H1 (cell line): ENCODE data around the gene DPP4. TPM values are rescaled to one million over a fixed set of nuclear protein-coding genes. Genes with fewer than 3 reads are reported as not detected.

Experiments
- CTCF ChIA-PET: fragments of 300-600 bp; sonication (Branson Sonifier 250); formaldehyde crosslinking; loops from one replicate; lab custom pipeline; 2021; ENCODE audit not compliant: partially characterized antibody; lab: Charles Lee
- POLR2A ChIA-PET: fragments of 300-600 bp; sonication (Branson Sonifier 250); formaldehyde crosslinking; loops from one replicate; lab custom pipeline; 2021; ENCODE audit warnings: inconsistent platforms; ENCODE audit not compliant: partially characterized antibody; lab: Charles Lee
- DNase-seq, 2 experiments: peaks; one replicate each; pipeline versions ENCODE4 v3.0.0 to v3.0.0-alpha.2; 2010 to 2022; ENCODE audit warnings: low spot score in 2 of 2, low read depth in 1 of 2, mixed read lengths in 1 of 2
- FAIRE-seq: peaks from 2 replicates; lab custom pipeline; 2011; peaks lifted over from hg19 to GRCh38; lab: Jason Lieb, UNC
- H2AFZ ChIP-seq: 2 replicates; pipeline ENCODE4 v1.8.1; 2012; ENCODE audit warnings: low read length, inconsistent platforms
- H2AK5ac ChIP-seq: 2 replicates; pipeline ENCODE4 v1.6.1; 2013; ENCODE audit warnings: low read depth, low read length
- H2BK120ac ChIP-seq: replicated peaks from 2 replicates; pipeline ENCODE3; 2013; ENCODE audit warnings: low read depth, low read length, inconsistent platforms
- H2BK12ac ChIP-seq: 2 replicates; pipeline ENCODE4 v1.6.1; 2013; ENCODE audit warnings: low read depth, low read length
- H2BK15ac ChIP-seq: 2 replicates; pipeline ENCODE4 v1.6.1; 2013; ENCODE audit warnings: low read length
- H2BK20ac ChIP-seq: 2 replicates; pipeline ENCODE4 v1.6.1; 2013; ENCODE audit warnings: low read length
- H2BK5ac ChIP-seq: 2 replicates; pipeline ENCODE4 v1.6.1; 2013; ENCODE audit warnings: low read depth, low read length
- H3K14ac ChIP-seq: 2 replicates; pipeline ENCODE4 v1.6.1; 2013; ENCODE audit warnings: inconsistent platforms; ENCODE audit not compliant: insufficient read length
- H3K18ac ChIP-seq: 2 replicates; pipeline ENCODE4 v1.6.1; 2013; ENCODE audit warnings: low read length; ENCODE audit errors: extremely low read depth
- H3K23ac ChIP-seq: 2 replicates; pipeline ENCODE4 v1.6.1; 2013; ENCODE audit warnings: inconsistent platforms; ENCODE audit not compliant: insufficient read length
- H3K23me2 ChIP-seq: 2 replicates; pipeline ENCODE4 v1.6.1; 2013; ENCODE audit warnings: low read depth, low read length
- H3K27ac ChIP-seq: 2 replicates; pipeline ENCODE4 v1.6.1; 2011; ENCODE audit warnings: low read depth, low read length, inconsistent platforms
- H3K27me3 ChIP-seq, 4 experiments: replicated peaks in 1 of 4; 1 replicate in 1 of 4; 2 replicates in 3 of 4; pipeline versions ENCODE4 v1.6.1 to v1.8.1; 2011 to 2013; ENCODE audit warnings: low read length in 3 of 4, mild to moderate bottlenecking in 3 of 4, inconsistent platforms in 2 of 4, mixed read lengths in 2 of 4, moderate library complexity in 1 of 4; ENCODE audit not compliant: control insufficient read depth in 3 of 4, insufficient read depth in 3 of 4; ENCODE audit errors: extremely low read depth in 1 of 4
- H3K36me3 ChIP-seq, 4 experiments: 2 replicates each; pipeline versions ENCODE4 v1.6.1 to v1.8.1; 2011 to 2013; ENCODE audit warnings: mild to moderate bottlenecking in 4 of 4, low read length in 3 of 4, moderate library complexity in 2 of 4, control low read depth in 1 of 4, inconsistent platforms in 1 of 4; ENCODE audit not compliant: insufficient read depth in 4 of 4, control insufficient read depth in 2 of 4
- H3K4ac ChIP-seq: replicated peaks from 2 replicates; pipeline ENCODE3; 2013; ENCODE audit warnings: low read length, low read depth, mixed read lengths, inconsistent platforms; ENCODE audit not compliant: insufficient read length
- H3K4me1 ChIP-seq, 4 experiments: replicated peaks in 1 of 4; 1 replicate in 1 of 4; 2 replicates in 3 of 4; pipeline versions ENCODE4 v1.6.1 to v1.8.1; 2011 to 2013; ENCODE audit warnings: low read length in 3 of 4, inconsistent platforms in 2 of 4, mixed read lengths in 1 of 4; ENCODE audit not compliant: insufficient read depth in 4 of 4, control insufficient read depth in 3 of 4
- H3K4me2 ChIP-seq, 2 experiments: 2 replicates each; pipeline versions ENCODE4 v1.6.1 to v1.8.1; 2011 to 2013; ENCODE audit warnings: low read depth in 2 of 2, low read length in 2 of 2, control low read depth in 1 of 2, inconsistent platforms in 1 of 2, mild to moderate bottlenecking in 1 of 2; ENCODE audit not compliant: insufficient read depth in 1 of 2
- H3K4me3 ChIP-seq, 4 experiments: fragments of 200-600, 300-600 bp in 1 of 4; sonication (generic), shearing (Covaris generic), sonication (Bioruptor Twin) in 1 of 4; 2 replicates each; pipeline versions ENCODE4 v1.5.1 to v1.8.1; 2011 to 2016; ENCODE audit warnings: low read length in 4 of 4, low read depth in 3 of 4, control low read depth in 2 of 4, inconsistent platforms in 2 of 4, mild to moderate bottlenecking in 2 of 4, mixed read lengths in 1 of 4, moderate library complexity in 1 of 4; ENCODE audit not compliant: insufficient read depth in 2 of 4; ENCODE audit errors: extremely low read depth in 1 of 4
- H3K56ac ChIP-seq: replicated peaks from 2 replicates; pipeline ENCODE3; 2013; ENCODE audit warnings: low read depth, mild to moderate bottlenecking, mixed read lengths, low read length, inconsistent platforms; ENCODE audit not compliant: insufficient read length
- H3K79me1 ChIP-seq: 2 replicates; pipeline ENCODE4 v1.6.1; 2013; ENCODE audit warnings: low read depth, low read length, control low read depth
- H3K79me2 ChIP-seq, 2 experiments: 2 replicates each; pipeline versions ENCODE4 v1.6.1 to v1.8.1; 2012 to 2013; ENCODE audit warnings: low read length in 2 of 2, mild to moderate bottlenecking in 2 of 2, inconsistent platforms in 1 of 2; ENCODE audit not compliant: insufficient read depth in 2 of 2, control insufficient read depth in 1 of 2
- H3K9ac ChIP-seq, 4 experiments: replicated peaks in 1 of 4; 1 replicate in 1 of 4; 2 replicates in 3 of 4; pipeline versions ENCODE4 v1.6.1 to v1.8.1; 2011 to 2013; ENCODE audit warnings: low read depth in 3 of 4, low read length in 3 of 4, control low read depth in 2 of 4, mild to moderate bottlenecking in 2 of 4, moderate library complexity in 2 of 4, inconsistent platforms in 1 of 4; ENCODE audit errors: extremely low read depth in 1 of 4
- H3K9me3 ChIP-seq, 2 experiments: 2 replicates each; pipeline versions ENCODE4 v1.6.1 to v1.8.1; 2012 to 2013; ENCODE audit warnings: mild to moderate bottlenecking in 2 of 2, moderate library complexity in 2 of 2, control low read depth in 1 of 2, inconsistent platforms in 1 of 2, low read depth in 1 of 2, low read length in 1 of 2, mixed read lengths in 1 of 2; ENCODE audit not compliant: insufficient read depth in 2 of 2
- H4K20me1 ChIP-seq, 2 experiments: replicated peaks in 1 of 2; 2 replicates each; pipeline versions ENCODE3 to v1.8.1; 2011 to 2013; ENCODE audit warnings: inconsistent platforms in 2 of 2, low read length in 2 of 2, mild to moderate bottlenecking in 1 of 2; ENCODE audit not compliant: insufficient read depth in 2 of 2, control insufficient read depth in 1 of 2
- H4K5ac ChIP-seq: 2 replicates; pipeline ENCODE4 v1.6.1; 2013; ENCODE audit warnings: low read length, low read depth, mixed read lengths, inconsistent platforms; ENCODE audit not compliant: insufficient read length
- H4K8ac ChIP-seq: 2 replicates; pipeline ENCODE4 v1.8.0; 2013; ENCODE audit warnings: mild to moderate bottlenecking, moderate library complexity, low read length, inconsistent platforms; ENCODE audit not compliant: insufficient read depth; ENCODE audit errors: extremely low read depth
- H4K91ac ChIP-seq: replicated peaks from 2 replicates; pipeline ENCODE3; 2013; ENCODE audit warnings: low read length, mixed read lengths, inconsistent platforms; ENCODE audit not compliant: insufficient read length
- EZH2 ChIP-seq: fragments of 200-600 bp; sonication (generic); IDR thresholded peaks from 2 replicates; pipeline ENCODE4 v1.7.1; 2012; ENCODE audit warnings: low read depth, mild to moderate bottlenecking, moderate library complexity, low read length, inconsistent platforms; ENCODE audit not compliant: severe bottlenecking
- JUND ChIP-seq: IDR thresholded peaks from 2 replicates; pipeline ENCODE4 v1.6.1; 2011; ENCODE audit warnings: mild to moderate bottlenecking, improper control_type of control experiment, low read length
- RAD21 ChIP-seq, 2 experiments: IDR thresholded peaks in 1 of 2; conservative IDR thresholded peaks in 1 of 2; 2 replicates each; pipeline ENCODE4 v1.6.1; 2011; ENCODE audit warnings: low read depth in 2 of 2, low read length in 2 of 2, improper control_type of control experiment in 1 of 2, inconsistent platforms in 1 of 2, mild to moderate bottlenecking in 1 of 2, moderate library complexity in 1 of 2
- RBBP5 ChIP-seq: IDR thresholded peaks from 2 replicates; pipeline ENCODE4 v1.7.1; 2012; ENCODE audit warnings: low read depth, mild to moderate bottlenecking, inconsistent platforms, low read length, moderate library complexity, borderline replicate concordance
- SP4 ChIP-seq: IDR thresholded peaks from 2 replicates; pipeline ENCODE4 v1.6.1; 2012; ENCODE audit warnings: low read length, inconsistent platforms
- polyA plus RNA-seq, 7 experiments: library from polyadenylated mRNA; depleted of rRNA in 3 of 7; stranded (reverse) in 5 of 7; unstranded in 2 of 7; fragments of >200 nt in 5 of 7; fragments of 200-250 nt in 2 of 7; gene quantifications; 1 replicate in 5 of 7; 2 replicates in 1 of 7; 4 replicates in 1 of 7; pipeline versions ENCODE4 v1.2.1 to v1.2.3, GENCODE V29; 2011 to 2013; ENCODE audit warnings: missing spikeins in 2 of 7, mixed read lengths in 2 of 7
- total RNA-seq: library from RNA; stranded (reverse); fragmentation: NEBNext Ultra II Directional; extraction: Animal tissue kit (Norgen Biotek cat#: 25700); gene quantifications from 2 replicates; pipeline ENCODE4 v1.2.1, GENCODE V29; 2021
- TF ChIP-seq, protein P1 (sequence below), 3 experiments: IDR thresholded peaks; 1 replicate in 2 of 3; 2 replicates in 1 of 3; pipeline versions ENCODE4 v1.5.1 to v1.6.1; 2011; ENCODE audit warnings: low read length in 3 of 3, mild to moderate bottlenecking in 3 of 3, inconsistent platforms in 2 of 3, low read depth in 1 of 3, moderate library complexity in 1 of 3; ENCODE audit not compliant: insufficient read depth in 1 of 3; ENCODE audit errors: control extremely low read depth in 1 of 3

DPP4 gene
- total and polyA plus RNA-seq, 2 of the 8 experiments (the other 6 are each of a cell fraction or from before 2014, with no cell fraction given) = 1.3 to 3.1 TPM

DNA sequence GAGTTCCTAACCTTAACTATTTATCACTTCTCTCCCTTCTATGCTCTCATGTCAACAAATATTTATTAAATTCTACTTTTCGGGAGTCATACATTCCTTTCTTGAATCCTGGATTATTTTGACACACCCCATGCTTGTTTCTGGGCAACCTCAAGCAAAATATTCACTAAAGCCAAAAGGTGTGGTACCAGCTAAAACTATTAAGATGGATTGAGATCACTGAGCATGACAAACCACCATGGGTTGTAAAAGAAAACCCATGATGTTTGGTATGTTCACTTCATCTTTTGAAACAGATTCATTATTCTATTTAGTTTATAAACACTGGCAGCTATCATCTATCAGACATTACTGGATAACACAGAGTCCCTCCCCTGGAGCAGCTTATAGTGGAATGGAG, 32.5 kb downstream of the DPP4 start (continued):
- TF ChIP-seq RAD21 (IDR thresholded peaks at IDR 0.05 in 1 of 2, conservative IDR thresholded peaks at IDR 0.05 in 1 of 2; ENCODE audit: low read depth in 2 of 2, low read length in 2 of 2) = no peak

DNA sequence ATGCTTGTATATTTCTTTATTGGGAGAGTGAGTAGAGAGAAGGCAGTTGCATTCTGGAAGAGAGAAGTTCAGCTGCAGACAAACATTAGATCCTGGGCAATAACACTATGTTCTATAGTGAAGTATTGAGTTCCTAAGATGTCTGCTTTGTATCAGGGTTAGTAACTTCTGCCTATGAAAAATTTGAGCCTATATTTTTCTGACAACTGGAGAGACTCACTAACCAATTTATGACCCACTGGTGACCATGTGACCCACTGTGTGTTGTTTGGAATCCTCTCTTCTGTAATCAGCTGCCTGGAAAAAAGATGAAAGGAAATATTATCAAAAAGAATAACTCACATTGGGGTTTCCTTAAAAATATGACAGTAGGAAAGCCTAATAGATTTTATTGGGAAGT, 35.3 kb downstream of the DPP4 start:
- Histone ChIP-seq H2BK12ac (no peak overlapping the region), H3K14ac (no peak overlapping the region), H3K9ac (no peak overlapping the region), H4K20me1 (no peaks in the 10 kb centered on the region), H2BK20ac (no peak overlapping the region), H3K23ac (no peak overlapping the region), H3K56ac (no peak overlapping the region), H3K4me2 (no peak overlapping the region)
- no peak for TF ChIP-seq RBBP5
- TF ChIP-seq SP4 = no peak
- TF ChIP-seq JUND = no peak
- TF ChIP-seq EZH2 = no peak
- TF ChIP-seq, protein P1, sequence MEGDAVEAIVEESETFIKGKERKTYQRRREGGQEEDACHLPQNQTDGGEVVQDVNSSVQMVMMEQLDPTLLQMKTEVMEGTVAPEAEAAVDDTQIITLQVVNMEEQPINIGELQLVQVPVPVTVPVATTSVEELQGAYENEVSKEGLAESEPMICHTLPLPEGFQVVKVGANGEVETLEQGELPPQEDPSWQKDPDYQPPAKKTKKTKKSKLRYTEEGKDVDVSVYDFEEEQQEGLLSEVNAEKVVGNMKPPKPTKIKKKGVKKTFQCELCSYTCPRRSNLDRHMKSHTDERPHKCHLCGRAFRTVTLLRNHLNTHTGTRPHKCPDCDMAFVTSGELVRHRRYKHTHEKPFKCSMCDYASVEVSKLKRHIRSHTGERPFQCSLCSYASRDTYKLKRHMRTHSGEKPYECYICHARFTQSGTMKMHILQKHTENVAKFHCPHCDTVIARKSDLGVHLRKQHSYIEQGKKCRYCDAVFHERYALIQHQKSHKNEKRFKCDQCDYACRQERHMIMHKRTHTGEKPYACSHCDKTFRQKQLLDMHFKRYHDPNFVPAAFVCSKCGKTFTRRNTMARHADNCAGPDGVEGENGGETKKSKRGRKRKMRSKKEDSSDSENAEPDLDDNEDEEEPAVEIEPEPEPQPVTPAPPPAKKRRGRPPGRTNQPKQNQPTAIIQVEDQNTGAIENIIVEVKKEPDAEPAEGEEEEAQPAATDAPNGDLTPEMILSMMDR (IDR thresholded peaks at IDR 0.05; ENCODE audit: control extremely low read depth in 1 of 3, insufficient read depth in 1 of 3, low read depth in 1 of 3, low read length in 3 of 3) = no peak
- TF ChIP-seq, all 59 proteins: peak for 0
- no peaks in the 10 kb centered on the region for H3K79me2 ChIP-seq
- H3K27ac ChIP-seq = no peak overlapping the region
- no peak overlapping the region for H3K18ac ChIP-seq
- no peak overlapping the region for H4K91ac ChIP-seq
- no peak overlapping the region for H2AFZ ChIP-seq
- CTCF ChIA-PET = no interaction called here
- no peak overlapping the region for H2BK120ac ChIP-seq
- FAIRE-seq = no peak
- peaks cover 0 to 7% (median 2%) of the 10 kb centered on the region in 4 experiments; a peak in 2 of 7 replicates for H3K4me1 ChIP-seq
- H4K8ac ChIP-seq = no peak overlapping the region
- no peak for DNase-seq
- H2BK5ac ChIP-seq = no peak overlapping the region
- H3K4me3 ChIP-seq = no peak overlapping the region
- no peak overlapping the region for H2BK15ac ChIP-seq
- H3K23me2 ChIP-seq = no peaks in the 10 kb centered on the region
- POLR2A ChIA-PET = no interaction called here
- H3K79me1 ChIP-seq = no peaks in the 10 kb centered on the region
- H3K36me3 ChIP-seq = no peaks in the 10 kb centered on the region
- no peak overlapping the region for H4K5ac ChIP-seq
- H2AK5ac ChIP-seq = no peak overlapping the region
- no peaks in the 10 kb centered on the region for H3K27me3 ChIP-seq
- no peak overlapping the region for H3K4ac ChIP-seq
- no peaks in the 10 kb centered on the region for H3K9me3 ChIP-seq
